Measurements from ENCODE around the gene SLCO1C1. TPM values are rescaled to one million over a fixed set of nuclear protein-coding genes. Genes with fewer than 3 reads are reported as not detected.

SLCO1C1 gene
- polyA plus RNA-seq, 1 of the 3 experiments (the other 2 are of a cell fraction): 0.02 TPM

GRCh38 chr12:20716985-20717384 is 21.9 kb downstream of the SLCO1C1 start:
- 53% methylated on average over 1 of the region's 1 CpG for WGBS (ENCODE audit: low lambda C conversion rate)
- Histone ChIP-seq H3K4me3 (ENCODE audit: low read depth in 2 of 2, low read length in 1 of 2) (no peak overlapping the region), H3K9ac (no peak overlapping the region), H2AFZ (ENCODE audit: low read depth) (no peak overlapping the region), H3K79me2 (ENCODE audit: insufficient read depth) (no peaks in the 10 kb centered on the region), H3K4me1 (ENCODE audit: control insufficient read depth in 1 of 2, insufficient read depth in 2 of 2, low read depth in 1 of 2, low read length in 1 of 2) (no peaks in the 10 kb centered on the region), H3K27ac (ENCODE audit: low read depth in 2 of 2, low read length in 1 of 2) (no peak overlapping the region), H3K36me3 (replicated peaks in 1 of 2; ENCODE audit: control insufficient read depth in 1 of 2, insufficient read depth in 2 of 2, low read length in 1 of 2) (no peaks in the 10 kb centered on the region), H3K4me2 (no peak overlapping the region), H3F3A (replicated peaks; ENCODE audit: insufficient read depth) (no peaks in the 10 kb centered on the region), H3K27me3 (ENCODE audit: insufficient read depth) (no peaks in the 10 kb centered on the region), H4K20me1 (ENCODE audit: insufficient read depth) (no peaks in the 10 kb centered on the region), H3K9me2 (no peaks in the 10 kb centered on the region), H3K9me3 (no peaks in the 10 kb centered on the region)
- TF ChIP-seq EP300 (IDR thresholded peaks at IDR 0.05; ENCODE audit: borderline replicate concordance in 1 of 2, low read depth in 1 of 2, low read length in 1 of 2) (no peak), CHD2 (IDR thresholded peaks at IDR 0.05; ENCODE audit: low read length, partially characterized antibody) (no peak), RFX5 (IDR thresholded peaks at IDR 0.05; ENCODE audit: low read length) (no peak), GABPA (IDR thresholded peaks at IDR 0.05; ENCODE audit: low read depth) (no peak), NFIC (IDR thresholded peaks at IDR 0.05; ENCODE audit: borderline replicate concordance) (no peak), REST (IDR thresholded peaks at IDR 0.05; ENCODE audit: low read depth, low read length) (no peak), RXRA (IDR thresholded peaks at IDR 0.05; ENCODE audit: borderline replicate concordance, low read depth) (no peak), EZH2phosphoT487 (IDR thresholded peaks at IDR 0.05; ENCODE audit: borderline replicate concordance, low read depth) (no peak), RAD21 (IDR thresholded peaks at IDR 0.05; ENCODE audit: low read length) (no peak), ZBTB33 (IDR thresholded peaks at IDR 0.05; ENCODE audit: borderline replicate concordance, low read depth) (no peak), SMC3 (IDR thresholded peaks at IDR 0.05; ENCODE audit: low read depth, low read length) (no peak), ELF1 (IDR thresholded peaks at IDR 0.05) (no peak)
- DNase-seq: no peak
- POLR2A ChIA-PET: no interaction called here
- CTCF ChIA-PET: interaction anchor here (1.0 kb wide), 1 partner anchor 13 kb away, joined by 3 read pairs; no protein-coding TSS in a partner anchor

GRCh38 chr12:20718294-20718693 is 23.2 kb downstream of the SLCO1C1 start:
- ChIA-PET CTCF (no interaction called here), POLR2A (no interaction called here)
- Histone ChIP-seq H3K27me3 (ENCODE audit: insufficient read depth) (no peaks in the 10 kb centered on the region), H2AFZ (ENCODE audit: low read depth) (no peak overlapping the region), H3K9me3 (no peaks in the 10 kb centered on the region), H3K4me2 (no peak overlapping the region), H3K27ac (ENCODE audit: low read depth in 2 of 2, low read length in 1 of 2) (no peak overlapping the region), H3K79me2 (ENCODE audit: insufficient read depth) (no peaks in the 10 kb centered on the region), H3K4me1 (ENCODE audit: control insufficient read depth in 1 of 2, insufficient read depth in 2 of 2, low read depth in 1 of 2, low read length in 1 of 2) (no peaks in the 10 kb centered on the region), H4K20me1 (ENCODE audit: insufficient read depth) (no peaks in the 10 kb centered on the region), H3K36me3 (replicated peaks in 1 of 2; ENCODE audit: control insufficient read depth in 1 of 2, insufficient read depth in 2 of 2, low read length in 1 of 2) (no peaks in the 10 kb centered on the region), H3F3A (replicated peaks; ENCODE audit: insufficient read depth) (no peaks in the 10 kb centered on the region), H3K4me3 (ENCODE audit: low read depth in 2 of 2, low read length in 1 of 2) (no peak overlapping the region), H3K9ac (no peak overlapping the region), H3K9me2 (no peaks in the 10 kb centered on the region)
- TF ChIP-seq NRF1 (IDR thresholded peaks at IDR 0.05; ENCODE audit: low read depth, low read length): no peak
- TF ChIP-seq EZH2phosphoT487 (IDR thresholded peaks at IDR 0.05; ENCODE audit: borderline replicate concordance, low read depth): no peak
- TF ChIP-seq RFX5 (IDR thresholded peaks at IDR 0.05; ENCODE audit: low read length): no peak
- TF ChIP-seq JUND (IDR thresholded peaks at IDR 0.05): no peak
- TF ChIP-seq SIN3A (IDR thresholded peaks at IDR 0.05; ENCODE audit: borderline replicate concordance, low read depth, low read length): no peak
- TF ChIP-seq SMC3 (IDR thresholded peaks at IDR 0.05; ENCODE audit: low read depth, low read length): no peak
- TF ChIP-seq TEAD4 (IDR thresholded peaks at IDR 0.05; ENCODE audit: borderline replicate concordance, insufficient read depth): no peak
- TF ChIP-seq FOSL2 (IDR thresholded peaks at IDR 0.05; ENCODE audit: borderline replicate concordance, low read depth): no peak
- TF ChIP-seq RAD21 (IDR thresholded peaks at IDR 0.05; ENCODE audit: low read length): no peak
- no peak for TF ChIP-seq IRF3 (IDR thresholded peaks at IDR 0.05; ENCODE audit: low read depth, low read length)
- no peak for DNase-seq
- WGBS (ENCODE audit: low lambda C conversion rate): 21% methylated on average over 4 of the region's 4 CpGs
